Stimulated activated effector memory CD8-positive, alpha-beta T cell treated with anti-CD3 and anti-CD28 coated beads, Interleukin-12 subunit alpha, Interleukin-12 subunit beta, amount 100 ng/mL, for 72 hours (primary cell): ENCODE measurements around the gene PRRX2.
"Not testable (repeated sequence)": the region's sequence is repeated elsewhere in the genome, so short reads cannot be mapped to it uniquely, and the experiment has no call there.

Experiments
- ATAC-seq: fragments of 150-1000 bp; cut with Tn5 transposase; 2 replicates; pipeline ENCODE4 v1.10.0; 2021
- DNase-seq, 2 donors: peaks; one replicate each; pipeline ENCODE4 v3.0.0; 2021 to 2022; ENCODE audit warnings: low spot score in 2 of 2
- H3K27ac Mint-ChIP-seq: one replicate; pipeline ENCODE4 v1.8.0; 2022; ENCODE audit warnings: mild to moderate bottlenecking, mixed read lengths
- H3K36me3 Mint-ChIP-seq: one replicate; pipeline ENCODE4 v1.8.0; 2022; ENCODE audit warnings: mild to moderate bottlenecking, mixed read lengths
- H3K4me1 Mint-ChIP-seq: one replicate; pipeline ENCODE4 v1.8.0; 2022; ENCODE audit warnings: mixed read lengths
- H3K4me3 Mint-ChIP-seq: one replicate; pipeline ENCODE4 v1.8.0; 2022; ENCODE audit warnings: mild to moderate bottlenecking, mixed read lengths
- H3K9me3 Mint-ChIP-seq: one replicate; pipeline ENCODE4 v1.8.0; 2022; ENCODE audit warnings: mixed read lengths

Gene PRRX2

DNA sequence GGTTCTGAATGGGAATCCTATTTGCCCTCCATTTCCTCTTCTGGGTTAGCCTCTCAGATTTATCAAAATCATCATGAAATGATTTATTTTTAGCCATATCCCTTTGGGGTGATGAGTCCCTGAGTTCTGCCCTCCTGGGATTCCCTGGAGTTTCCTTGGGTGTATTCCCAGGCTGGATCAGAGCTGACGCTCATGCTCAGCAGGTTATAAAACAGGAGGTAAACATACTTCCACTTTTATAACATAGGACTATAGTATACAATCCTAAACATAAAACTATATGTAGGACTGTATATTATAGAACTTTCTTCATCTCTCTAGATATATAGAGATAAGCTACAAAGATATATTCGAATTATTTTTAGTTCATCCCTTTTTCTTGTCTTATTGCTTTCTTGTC is 4.4 kb upstream of the PRRX2 start:
- ATAC-seq (no peak), DNase-seq (no peak)
- H3K9me3 Mint-ChIP-seq = no peaks in the 10 kb centered on the region
- H3K27ac Mint-ChIP-seq = no peak overlapping the region
- no peak overlapping the region for H3K4me3 Mint-ChIP-seq
- peaks cover 8% of the 10 kb centered on the region for H3K4me1 Mint-ChIP-seq
- no peaks in the 10 kb centered on the region for H3K36me3 Mint-ChIP-seq

GRCh38 chr9:129662239-129662638 is 3.2 kb upstream of the PRRX2 start:
- not testable (repeated sequence) for H3K9me3 Mint-ChIP-seq, H3K36me3 Mint-ChIP-seq, DNase-seq, ATAC-seq, H3K27ac Mint-ChIP-seq, H3K4me3 Mint-ChIP-seq, H3K4me1 Mint-ChIP-seq

- Mint-ChIP-seq H3K4me3 (peak overlapping the region; percentile 70), H3K36me3 (no peaks in the 10 kb centered on the region), H3K4me1 (peaks cover 6% of the 10 kb centered on the region), H3K27ac (peak overlapping the region; percentile 52), H3K9me3 (no peaks in the 10 kb centered on the region)
- DNase-seq (no peak), ATAC-seq (peak; percentile 48)
Measured at GRCh38 chr9:129664746-129665388, 580 bp upstream of the PRRX2 start.

DNA sequence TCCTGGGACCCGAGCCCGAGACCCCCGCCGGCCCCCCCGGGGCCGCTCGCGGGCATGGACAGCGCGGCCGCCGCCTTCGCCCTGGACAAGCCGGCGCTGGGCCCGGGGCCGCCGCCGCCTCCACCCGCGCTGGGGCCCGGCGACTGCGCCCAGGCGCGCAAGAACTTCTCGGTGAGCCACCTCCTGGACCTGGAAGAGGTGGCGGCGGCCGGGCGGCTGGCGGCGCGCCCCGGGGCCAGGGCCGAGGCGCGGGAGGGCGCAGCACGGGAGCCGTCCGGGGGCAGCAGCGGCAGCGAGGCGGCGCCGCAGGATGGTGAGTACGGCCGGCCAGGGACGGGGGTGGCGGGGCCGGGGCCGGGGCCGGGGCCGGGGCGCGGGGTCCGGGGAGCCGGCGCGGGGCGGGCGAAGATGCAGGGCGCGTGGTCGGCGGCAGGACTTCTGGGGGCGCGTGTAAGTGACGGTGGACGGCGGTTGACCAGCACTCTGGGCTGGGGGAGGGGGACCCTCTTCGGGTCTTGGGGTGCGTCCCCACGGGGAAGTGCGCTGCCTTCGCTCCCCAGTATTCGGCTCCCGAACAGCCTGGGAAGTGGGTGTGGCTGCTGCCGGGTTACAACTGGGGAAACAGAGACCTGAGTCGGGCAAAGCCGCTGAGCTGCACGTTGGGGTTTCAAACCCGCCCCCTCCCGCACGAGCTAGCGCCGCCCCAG is 520 bp downstream of the PRRX2 start:
- H3K27ac Mint-ChIP-seq = no peak overlapping the region
- ATAC-seq (peak; percentile 26), DNase-seq (no peak)
- no peaks in the 10 kb centered on the region for H3K36me3 Mint-ChIP-seq
- H3K9me3 Mint-ChIP-seq = no peaks in the 10 kb centered on the region
- H3K4me1 Mint-ChIP-seq = peaks cover 6% of the 10 kb centered on the region
- H3K4me3 Mint-ChIP-seq = peak overlapping the region; percentile 70

DNA sequence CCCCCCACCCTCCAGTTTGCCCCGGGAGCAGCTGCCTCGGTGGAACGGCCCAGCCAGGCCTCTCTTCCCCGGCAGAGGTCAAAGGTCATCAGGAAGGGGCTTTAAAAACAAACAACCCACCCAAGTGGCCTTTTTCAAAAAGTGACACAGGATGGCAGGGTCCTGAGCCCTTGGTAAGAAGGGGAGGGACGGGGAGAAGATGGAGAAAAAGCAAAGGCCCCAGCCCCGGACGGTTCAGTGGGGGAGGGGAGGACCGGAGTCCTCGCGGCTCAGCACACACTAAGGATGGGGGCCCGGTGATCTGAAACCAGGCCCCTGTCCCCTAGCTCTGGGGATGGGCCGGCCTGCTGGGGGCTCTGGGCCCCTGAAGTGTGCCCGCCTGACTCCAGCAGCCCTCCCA is 1.1 kb downstream of the PRRX2 start:
- Mint-ChIP-seq H3K4me1 (peaks cover 8% of the 10 kb centered on the region), H3K9me3 (no peaks in the 10 kb centered on the region), H3K4me3 (no peak overlapping the region), H3K27ac (no peak overlapping the region), H3K36me3 (no peaks in the 10 kb centered on the region)
- DNase-seq (no peak), ATAC-seq (no peak)

GRCh38 chr9:129667378-129667777 is 1.9 kb downstream of the PRRX2 start:
- Mint-ChIP-seq H3K9me3 (no peaks in the 10 kb centered on the region), H3K27ac (no peak overlapping the region), H3K36me3 (no peaks in the 10 kb centered on the region), H3K4me3 (no peak overlapping the region), H3K4me1 (peaks cover 12% of the 10 kb centered on the region)
- DNase-seq (no peak), ATAC-seq (no peak)

- H3K9me3 Mint-ChIP-seq = no peaks in the 10 kb centered on the region
- H3K4me1 Mint-ChIP-seq = peaks cover 12% of the 10 kb centered on the region
- DNase-seq (no peak), ATAC-seq (no peak)
- no peak overlapping the region for H3K4me3 Mint-ChIP-seq
- no peaks in the 10 kb centered on the region for H3K36me3 Mint-ChIP-seq
- H3K27ac Mint-ChIP-seq = no peak overlapping the region
Measured at GRCh38 chr9:129667850-129668249, 2.4 kb downstream of the PRRX2 start.

GRCh38 chr9:129669141-129669718 is 3.8 kb downstream of the PRRX2 start:
- H3K4me1 Mint-ChIP-seq = peaks cover 12% of the 10 kb centered on the region
- ATAC-seq (no peak), DNase-seq (no peak)
- no peaks in the 10 kb centered on the region for H3K36me3 Mint-ChIP-seq
- no peak overlapping the region for H3K27ac Mint-ChIP-seq
- no peak overlapping the region for H3K4me3 Mint-ChIP-seq
- H3K9me3 Mint-ChIP-seq = no peaks in the 10 kb centered on the region

GRCh38 chr9:129669946-129670345 is 4.5 kb downstream of the PRRX2 start:
- Mint-ChIP-seq H3K36me3 (no peaks in the 10 kb centered on the region), H3K9me3 (no peaks in the 10 kb centered on the region), H3K4me1 (peaks cover 9% of the 10 kb centered on the region), H3K27ac (no peak overlapping the region), H3K4me3 (no peak overlapping the region)
- ATAC-seq = no peak
- DNase-seq = no peak

- ATAC-seq (no peak), DNase-seq (no peak)
- no peaks in the 10 kb centered on the region for H3K36me3 Mint-ChIP-seq
- H3K4me3 Mint-ChIP-seq = no peak overlapping the region
- H3K9me3 Mint-ChIP-seq = no peaks in the 10 kb centered on the region
- peak overlapping the region; percentile 17 for H3K27ac Mint-ChIP-seq
- peaks cover 7% of the 10 kb centered on the region for H3K4me1 Mint-ChIP-seq
Measured at GRCh38 chr9:129671065-129671464, 5.6 kb downstream of the PRRX2 start.

GRCh38 chr9:129671519-129671918 is 6.1 kb downstream of the PRRX2 start:
- Mint-ChIP-seq H3K36me3 (no peaks in the 10 kb centered on the region), H3K9me3 (no peaks in the 10 kb centered on the region), H3K4me3 (no peak overlapping the region), H3K4me1 (peaks cover 7% of the 10 kb centered on the region), H3K27ac (peak overlapping the region; percentile 17)
- DNase-seq (no peak), ATAC-seq (peak; percentile 69)

GRCh38 chr9:129672702-129673101 is 7.3 kb downstream of the PRRX2 start:
- Mint-ChIP-seq H3K4me1 (peaks cover 7% of the 10 kb centered on the region), H3K36me3 (no peaks in the 10 kb centered on the region), H3K4me3 (no peak overlapping the region), H3K27ac (no peak overlapping the region), H3K9me3 (no peaks in the 10 kb centered on the region)
- no peak for DNase-seq
- ATAC-seq = no peak

- DNase-seq (no peak), ATAC-seq (no peak)
Measured at GRCh38 chr9:129673602-129674001, 8.2 kb downstream of the PRRX2 start.

DNA sequence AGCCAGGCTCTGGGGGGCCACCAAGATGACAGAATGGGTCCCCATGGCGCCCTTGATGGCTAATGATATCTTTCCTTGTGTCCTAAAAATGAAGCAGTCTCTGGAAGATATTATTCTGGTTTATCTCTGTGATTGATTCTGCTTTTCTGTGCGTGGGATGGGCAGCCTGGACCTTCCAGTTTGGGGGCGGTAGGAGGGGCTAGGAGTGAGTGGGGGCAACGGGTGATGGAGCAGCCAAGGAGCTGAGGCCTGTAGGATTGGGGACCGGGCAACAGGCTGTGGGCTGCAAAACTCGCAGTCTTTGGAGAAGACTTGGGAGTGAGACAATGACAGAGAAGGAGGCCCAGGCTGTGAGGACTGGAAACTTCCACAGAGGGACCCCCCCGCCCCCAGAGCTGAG is 8.8 kb downstream of the PRRX2 start:
- DNase-seq (no peak), ATAC-seq (no peak)
- no peaks in the 10 kb centered on the region for H3K36me3 Mint-ChIP-seq
- H3K9me3 Mint-ChIP-seq = no peaks in the 10 kb centered on the region
- peaks cover 7% of the 10 kb centered on the region for H3K4me1 Mint-ChIP-seq
- H3K27ac Mint-ChIP-seq = no peak overlapping the region
- no peak overlapping the region for H3K4me3 Mint-ChIP-seq

More at GRCh38 chr9:129673602-129674001, 8.2 kb downstream of the PRRX2 start:
- Mint-ChIP-seq H3K9me3 (no peaks in the 10 kb centered on the region), H3K4me1 (peaks cover 7% of the 10 kb centered on the region), H3K27ac (no peak overlapping the region), H3K36me3 (no peaks in the 10 kb centered on the region), H3K4me3 (no peak overlapping the region)

DNA sequence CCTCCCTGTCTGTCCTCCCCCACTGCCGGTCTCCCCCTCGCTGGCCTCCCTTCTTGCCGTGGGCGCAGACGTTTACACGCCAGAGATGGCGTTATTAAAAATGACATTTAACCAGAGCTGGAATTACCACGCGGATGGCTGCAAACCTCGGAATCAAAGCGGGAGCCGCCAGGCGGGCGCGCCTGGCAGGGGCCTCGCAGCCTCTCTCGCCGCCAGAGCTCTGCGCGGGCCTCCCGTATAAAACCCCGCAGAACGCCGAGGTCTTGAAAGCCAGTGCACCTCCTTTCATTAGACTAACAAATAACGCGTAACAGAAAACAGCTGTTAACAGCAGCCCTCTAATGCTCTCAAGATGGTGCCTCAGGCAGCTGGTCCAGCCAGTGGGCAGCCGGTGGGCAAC is 10.2 kb downstream of the PRRX2 start:
- Mint-ChIP-seq H3K4me3 (no peak overlapping the region), H3K27ac (no peak overlapping the region), H3K9me3 (no peaks in the 10 kb centered on the region), H3K36me3 (no peaks in the 10 kb centered on the region), H3K4me1 (peaks cover 7% of the 10 kb centered on the region)
- ATAC-seq (no peak), DNase-seq (no peak)

GRCh38 chr9:129676287-129676686 is 10.8 kb downstream of the PRRX2 start:
- ATAC-seq (no peak), DNase-seq (no peak)
- H3K27ac Mint-ChIP-seq = no peak overlapping the region
- H3K4me1 Mint-ChIP-seq = peaks cover 7% of the 10 kb centered on the region
- H3K9me3 Mint-ChIP-seq = no peaks in the 10 kb centered on the region
- H3K36me3 Mint-ChIP-seq = no peaks in the 10 kb centered on the region
- H3K4me3 Mint-ChIP-seq = no peak overlapping the region
